Endothelial cell of umbilical vein (primary cell): Measurements from ENCODE around the gene ABCB10. TPM values are rescaled to one million over a fixed set of nuclear protein-coding genes. Genes with fewer than 3 reads are reported as not detected.

Experiments
- BruUV-seq: library from RNA; stranded (reverse); fragments of 400-500 nt; replicated peaks from 2 replicates; lab custom pipeline; 2021; lab: Mats Ljungman, UMichigan
- CTCF ChIA-PET: fragments of 300-600, 350-600 bp; sonication (Branson Sonifier 250); formaldehyde crosslinking; loops from one replicate; lab custom pipeline; 2021; ENCODE audit warnings: antibody characterized with exemption, inconsistent platforms; lab: Charles Lee
- POLR2A ChIA-PET: fragments of 300-600, 350-600 bp; sonication (Branson Sonifier 250); formaldehyde crosslinking; loops from one replicate; lab custom pipeline; 2021; ENCODE audit warnings: antibody characterized with exemption, inconsistent platforms; lab: Charles Lee
- DNase-seq: peaks from one replicate; pipeline ENCODE4 v3.0.0-alpha.2; 2011; ENCODE audit warnings: low read depth, low spot score
- FAIRE-seq: peaks from 2 replicates; lab custom pipeline; 2011; peaks lifted over from hg19 to GRCh38; lab: Jason Lieb, UNC
- H2AFZ ChIP-seq: 2 replicates; pipeline ENCODE4 v1.6.0; 2012; ENCODE audit warnings: low read depth, low read length, control low read depth, inconsistent platforms
- H3K27ac ChIP-seq: 2 replicates; pipeline ENCODE4 v1.5.1; 2011; ENCODE audit warnings: low read depth, mild to moderate bottlenecking, control low read depth, low read length, moderate library complexity; ENCODE audit not compliant: insufficient read depth
- H3K27me3 ChIP-seq, 2 experiments: 2 replicates each; pipeline versions ENCODE4 v1.6.0 to v1.6.1; 2011; ENCODE audit warnings: low read length in 2 of 2, mixed read lengths in 1 of 2; ENCODE audit not compliant: control insufficient read depth in 2 of 2, insufficient read depth in 2 of 2
- H3K36me3 ChIP-seq, 2 experiments: 2 replicates in 1 of 2; 3 replicates in 1 of 2; pipeline ENCODE4 v1.5.1; 2011; ENCODE audit warnings: low read length in 2 of 2, mild to moderate bottlenecking in 1 of 2, moderate library complexity in 1 of 2; ENCODE audit not compliant: control insufficient read depth in 2 of 2, insufficient read depth in 2 of 2; ENCODE audit errors: extremely low read depth in 1 of 2
- H3K4me1 ChIP-seq: 3 replicates; pipeline ENCODE4 v1.5.1; 2011; ENCODE audit warnings: mild to moderate bottlenecking, low read length; ENCODE audit not compliant: control insufficient read depth, insufficient read depth; ENCODE audit errors: extremely low read depth
- H3K4me2 ChIP-seq: 2 replicates; pipeline ENCODE4 v1.6.1; 2011; ENCODE audit warnings: low read length, control low read depth, mixed read lengths; ENCODE audit not compliant: insufficient read depth
- H3K4me3 ChIP-seq, 3 experiments: fragments of 200-600 bp in 1 of 3; sonication (generic), shearing (Covaris generic) in 1 of 3; replicated peaks in 1 of 3; 2 replicates each; pipeline ENCODE4 v1.5.1; 2011 to 2016; ENCODE audit warnings: control low read depth in 3 of 3, low read length in 3 of 3, mild to moderate bottlenecking in 2 of 3, inconsistent platforms in 1 of 3, low read depth in 1 of 3, moderate library complexity in 1 of 3; ENCODE audit not compliant: insufficient read depth in 1 of 3
- H3K79me2 ChIP-seq: 2 replicates; pipeline ENCODE4 v1.6.0; 2012; ENCODE audit warnings: low read length, inconsistent platforms; ENCODE audit not compliant: control insufficient read depth, insufficient read depth
- H3K9ac ChIP-seq: replicated peaks from 2 replicates; pipeline ENCODE3; 2011; ENCODE audit warnings: low read length, control low read depth; ENCODE audit not compliant: insufficient read depth; ENCODE audit errors: extremely low read depth
- H3K9me1 ChIP-seq: replicated peaks from 3 replicates; pipeline ENCODE4 v1.6.0; 2011; ENCODE audit warnings: mild to moderate bottlenecking, low read length; ENCODE audit not compliant: control insufficient read depth, insufficient read depth; ENCODE audit errors: extremely low read depth
- H3K9me3 ChIP-seq: replicated peaks from 2 replicates; pipeline ENCODE4 v1.5.1; 2012; ENCODE audit warnings: low read length, inconsistent platforms; ENCODE audit not compliant: control insufficient read depth, insufficient read depth
- H4K20me1 ChIP-seq: replicated peaks from 2 replicates; pipeline ENCODE3; 2011; ENCODE audit warnings: mild to moderate bottlenecking, low read length; ENCODE audit not compliant: control insufficient read depth, insufficient read depth; ENCODE audit errors: extremely low read depth
- CTCF ChIP-seq, 2 donors: IDR thresholded peaks; 1 replicate in 1 of 2; 2 replicates in 1 of 2; pipeline ENCODE4 v1.5.1; 2011; ENCODE audit warnings: low read length in 2 of 2, mild to moderate bottlenecking in 2 of 2, moderate library complexity in 2 of 2, control low read depth in 1 of 2, inconsistent platforms in 1 of 2, low read depth in 1 of 2; ENCODE audit not compliant: insufficient read depth in 1 of 2; ENCODE audit errors: extremely low read depth in 1 of 2
- EZH2 ChIP-seq: IDR thresholded peaks from 2 replicates; pipeline ENCODE4 v1.6.1; 2012; ENCODE audit warnings: borderline replicate concordance, low read depth, mild to moderate bottlenecking, moderate library complexity, low read length, inconsistent platforms; ENCODE audit not compliant: severe bottlenecking
- FOS ChIP-seq: IDR thresholded peaks from 2 replicates; pipeline ENCODE4 v1.6.1; 2011; ENCODE audit warnings: mild to moderate bottlenecking, low read length, moderate library complexity, borderline replicate concordance; ENCODE audit not compliant: insufficient read depth
- GATA2 ChIP-seq: IDR thresholded peaks from 2 replicates; pipeline ENCODE4 v1.7.0; 2011; ENCODE audit warnings: low read depth, mild to moderate bottlenecking, moderate library complexity, mixed read lengths, low read length; ENCODE audit not compliant: insufficient read length, insufficient read depth
- JUN ChIP-seq: IDR thresholded peaks from 2 replicates; pipeline ENCODE4 v1.6.1; 2011; ENCODE audit warnings: borderline replicate concordance, low read depth; ENCODE audit not compliant: insufficient read length, insufficient read depth
- MAX ChIP-seq: IDR thresholded peaks from 2 replicates; pipeline ENCODE4 v1.6.1; 2011; ENCODE audit not compliant: insufficient read depth, insufficient read length
- MYC ChIP-seq: IDR thresholded peaks from one replicate; pipeline ENCODE4 v1.6.1; 2011; ENCODE audit warnings: mild to moderate bottlenecking, low read depth, low read length
- POLR2A ChIP-seq: IDR thresholded peaks from 2 replicates; pipeline ENCODE4 v1.6.1; 2012; ENCODE audit warnings: low read depth, mild to moderate bottlenecking, control low read depth, low read length
- POLR2AphosphoS5 ChIP-seq: IDR thresholded peaks from 2 replicates; pipeline ENCODE4 v1.6.1; 2012; ENCODE audit warnings: low read depth, mild to moderate bottlenecking, control low read depth, low read length, moderate library complexity; ENCODE audit not compliant: insufficient read depth
- dilution Hi-C: fragments of 300-500 bp; cut with MboI; formaldehyde crosslinking; loops from one replicate; pipeline ENCODE4 v1.15.0; 2019; ENCODE audit warnings: low sequenced_read_pairs; ENCODE audit not compliant: extremely low pct_ligation_motif_present
- intact Hi-C: fragments of 100-400 bp; cut with micrococcal nuclease; formaldehyde crosslinking; loops from one replicate; pipeline ENCODE4 v1.10.0; 2022
- polyA plus RNA-seq, 4 experiments: library from polyadenylated mRNA; depleted of rRNA in 3 of 4; stranded (reverse) in 3 of 4; unstranded in 1 of 4; fragments of >200 nt; gene quantifications; 2 replicates each; pipeline versions ENCODE4 v1.2.1 to v1.2.3, GENCODE V29; 2011 to 2012; ENCODE audit warnings: missing spikeins in 1 of 4
- total RNA-seq: library from RNA; stranded (reverse); gene quantifications from 2 replicates; pipeline ENCODE4 v1.2.3, GENCODE V29; 2021

The ABCB10 gene
- total and polyA plus RNA-seq, 2 donors (not counting 3 experiments of a cell fraction or from before 2014, with no cell fraction given): 6.0 to 19.4 TPM

- H3K36me3 ChIP-seq: no peaks in the 10 kb centered on the region
- no peaks in the 10 kb centered on the region for H3K79me2 ChIP-seq
- no peaks in the 10 kb centered on the region for H4K20me1 ChIP-seq
- no peak for TF ChIP-seq GATA2
- TF ChIP-seq CTCF (IDR thresholded peaks at IDR 0.05; ENCODE audit: extremely low read depth in 1 of 2, insufficient read depth in 1 of 2, low read depth in 1 of 2, low read length in 2 of 2): no peak
- no peak for TF ChIP-seq POLR2A
- TF ChIP-seq MYC: no peak
- TF ChIP-seq FOS: no peak
- no peak for TF ChIP-seq JUN
- no peak overlapping the region for H3K4me2 ChIP-seq
- no peak overlapping the region for H2AFZ ChIP-seq
- H3K9me1 ChIP-seq: no peaks in the 10 kb centered on the region
- intact Hi-C loops (no loop called here), dilution Hi-C loops (no loop called here)
- no peak for FAIRE-seq
- no peak overlapping the region for H3K4me3 ChIP-seq
- POLR2A ChIA-PET: interaction anchor here (0.6 kb wide), 1 partner anchor 61 kb away, joined by 5 read pairs; no protein-coding TSS in a partner anchor
- peaks cover 4% of the 10 kb centered on the region for H3K4me1 ChIP-seq
- CTCF ChIA-PET: interaction anchor here (0.5 kb wide), 1 partner anchor 751 kb away, joined by 3 read pairs; no protein-coding TSS in a partner anchor
- no TSS peak for BruUV-seq
- no peaks in the 10 kb centered on the region for H3K27me3 ChIP-seq
- no peak overlapping the region for H3K27ac ChIP-seq
- H3K9me3 ChIP-seq: no peaks in the 10 kb centered on the region
- H3K9ac ChIP-seq: no peak overlapping the region
- DNase-seq: no peak
These were observed 5.2 kb upstream of the ABCB10 start for GRCh38 chr1:229563701-229564100.

GRCh38 chr1:229563241-229563640 lies 4.7 kb upstream of the ABCB10 start:
- intact Hi-C loops: no loop called here
- no peak overlapping the region for H2AFZ ChIP-seq

More at GRCh38 chr1:229563241-229563640, 4.7 kb upstream of the ABCB10 start:
- H3K79me2 ChIP-seq: no peaks in the 10 kb centered on the region
- POLR2A ChIA-PET: no interaction called here
- H4K20me1 ChIP-seq: no peaks in the 10 kb centered on the region
- no peaks in the 10 kb centered on the region for H3K36me3 ChIP-seq
- FAIRE-seq: no peak
- H3K9me3 ChIP-seq: no peaks in the 10 kb centered on the region
- no peak overlapping the region for H3K27ac ChIP-seq
- TF ChIP-seq MAX (no peak), MYC (no peak), EZH2 (no peak), FOS (no peak), CTCF (IDR thresholded peaks at IDR 0.05; ENCODE audit: extremely low read depth in 1 of 2, insufficient read depth in 1 of 2, low read depth in 1 of 2, low read length in 2 of 2) (no peak), POLR2AphosphoS5 (no peak), JUN (no peak), GATA2 (no peak), POLR2A (no peak)
- no peak for DNase-seq
- H3K27me3 ChIP-seq: no peaks in the 10 kb centered on the region
- no peaks in the 10 kb centered on the region for H3K9me1 ChIP-seq
- no peak overlapping the region for H3K9ac ChIP-seq
- dilution Hi-C loops: no loop called here
- H3K4me1 ChIP-seq: peaks cover 4% of the 10 kb centered on the region
- no TSS peak for BruUV-seq
- no peak overlapping the region for H3K4me2 ChIP-seq
- no peak overlapping the region for H3K4me3 ChIP-seq
- CTCF ChIA-PET: interaction anchor here (0.5 kb wide), 1 partner anchor 751 kb away, joined by 3 read pairs; no protein-coding TSS in a partner anchor
